GM18505 (cell line): ENCODE data around the gene ATP1A1.

Experiments used
- ATAC-seq: cut with Tn5 transposase; IDR thresholded peaks from one replicate; pipeline ENCODE4 v1.9.1; 2021; ENCODE audit not compliant: unreplicated experiment
- POLR2A ChIP-seq: IDR thresholded peaks from 4 replicates; pipeline ENCODE4 v1.6.1; 2011; ENCODE audit warnings: borderline replicate concordance; ENCODE audit not compliant: insufficient read depth, insufficient read length; ENCODE audit errors: extremely low read depth

Gene ATP1A1

DNA sequence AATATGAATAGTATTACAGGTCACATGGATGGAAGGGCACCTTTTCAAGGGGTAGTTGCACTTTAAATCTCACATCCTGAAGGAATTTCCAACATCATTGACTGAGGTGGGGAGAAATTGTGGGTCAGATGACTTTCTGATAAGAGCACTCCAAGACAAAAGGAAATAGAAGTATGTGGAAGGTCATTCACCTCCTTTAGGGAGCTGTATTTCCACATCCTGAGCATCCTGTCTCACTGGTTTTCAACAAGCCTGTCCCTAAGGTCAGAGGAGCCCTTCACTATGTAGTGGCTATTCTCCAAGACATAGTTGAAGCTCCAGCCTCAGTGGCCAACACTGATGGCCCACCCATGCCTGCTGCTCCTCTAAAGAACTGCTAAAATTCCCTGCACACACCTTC lies 76.5 kb downstream of the ATP1A1 start:
- no peak for TF ChIP-seq POLR2A
- no peak for ATAC-seq

DNA sequence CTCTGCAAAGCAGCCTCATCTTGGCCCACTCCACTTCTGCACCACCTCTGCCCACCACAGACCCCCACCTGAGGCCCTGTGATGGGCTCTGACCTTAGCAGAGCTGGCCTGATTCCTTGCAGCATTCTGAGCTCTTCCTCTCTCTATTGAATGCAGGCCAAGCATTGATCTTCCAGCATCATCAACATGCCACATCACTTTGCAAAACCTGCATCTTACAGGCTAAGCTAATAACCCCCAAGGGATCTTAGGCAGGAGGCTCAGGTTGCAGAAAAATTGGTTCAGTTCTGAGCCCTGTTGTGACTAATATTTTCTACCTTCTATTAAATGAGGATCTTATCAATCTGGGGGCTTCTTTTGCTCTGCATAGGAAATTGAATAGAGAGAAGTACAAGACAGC lies 78.7 kb downstream of the ATP1A1 start:
- no peak for TF ChIP-seq POLR2A
- no peak for ATAC-seq

DNA sequence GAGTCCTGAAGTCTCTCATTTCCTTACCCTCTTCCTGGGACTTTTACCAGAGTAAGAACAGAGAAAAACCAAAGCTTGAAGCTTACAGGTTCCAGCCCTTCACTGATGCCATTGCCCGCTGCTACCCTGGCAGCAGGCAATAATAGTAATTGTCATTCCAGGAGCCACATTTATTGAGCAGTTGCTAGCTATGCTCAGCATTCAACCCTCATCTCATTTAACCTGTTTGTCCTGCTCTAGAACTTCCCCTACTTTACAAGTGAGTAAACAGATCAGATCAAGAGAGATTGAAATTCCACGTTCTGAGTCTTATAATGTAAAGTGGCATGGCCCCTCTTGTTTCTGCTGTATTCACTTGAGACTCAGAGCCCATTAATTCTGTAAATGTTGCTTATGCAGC lies 80.4 kb downstream of the ATP1A1 start:
- TF ChIP-seq POLR2A, result no peak
- ATAC-seq, result no peak

DNA sequence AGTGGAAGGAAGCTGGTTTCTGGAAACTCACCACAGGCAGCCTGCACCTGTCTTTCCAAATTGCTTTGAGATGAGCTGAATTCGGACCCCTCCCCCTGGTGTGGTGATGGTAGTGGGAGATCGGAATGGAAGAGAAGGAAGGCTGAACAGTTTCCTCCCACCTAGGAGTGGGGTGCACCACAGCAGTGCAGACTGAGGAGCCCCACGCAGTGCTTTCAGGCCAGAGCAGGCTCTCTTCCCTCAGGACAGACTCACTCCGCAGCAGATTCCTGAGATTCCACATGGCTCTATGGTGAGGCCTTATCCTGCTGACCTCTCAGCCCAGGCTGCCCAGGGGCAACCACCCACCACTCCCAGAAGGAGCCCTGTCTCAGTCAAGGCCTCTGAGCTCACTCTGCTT lies 80.9 kb downstream of the ATP1A1 start:
- TF ChIP-seq POLR2A, result no peak
- no peak for ATAC-seq
